T47D (cell line): ENCODE data around the gene MAPK8IP1.
"Not testable (repeated sequence)": the region's sequence is repeated elsewhere in the genome, so short reads cannot be mapped to it uniquely, and the experiment has no call there.

ENCODE experiments used
- DNase-seq, 2 experiments: peaks; one replicate each; pipeline versions ENCODE4 v3.0.0 to v3.0.0-alpha.2; 2011 to 2012; ENCODE audit warnings: low read depth in 1 of 2, low spot score in 1 of 2
- JUND ChIP-seq: IDR thresholded peaks from 2 replicates; pipeline ENCODE4 v1.6.1; 2012; ENCODE audit warnings: low read depth
- in situ Hi-C: cut with HindIII; loops from 2 replicates; pipeline ENCODE4 v1.10.0; 2016; ENCODE audit warnings: low sequenced_read_pairs, low pct_unique_long_range_greater_than_20kb

The MAPK8IP1 gene

DNA sequence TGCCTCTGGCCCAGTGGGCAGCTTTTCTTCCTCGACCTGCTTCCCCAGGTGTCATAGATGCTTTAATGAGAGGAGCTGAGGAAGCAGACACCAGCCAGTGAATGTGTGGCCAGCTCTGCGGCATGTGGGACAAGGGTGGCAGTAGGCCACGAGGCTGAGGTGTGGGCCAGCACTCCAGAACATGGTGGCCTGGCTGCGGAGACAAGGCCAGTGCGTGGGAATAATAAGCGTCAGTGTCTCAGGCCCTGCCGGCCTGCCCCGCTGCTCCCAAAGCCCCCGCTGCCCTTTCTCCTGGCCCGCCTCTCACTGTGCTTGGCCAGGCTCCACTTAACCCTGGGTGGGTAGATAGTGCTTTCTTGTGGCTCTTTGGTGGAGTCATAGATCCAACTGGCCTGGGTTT is 2.1 kb downstream of the MAPK8IP1 start:
- no peak for DNase-seq
- no peak for TF ChIP-seq JUND
- in situ Hi-C loops, result no loop called here

DNA sequence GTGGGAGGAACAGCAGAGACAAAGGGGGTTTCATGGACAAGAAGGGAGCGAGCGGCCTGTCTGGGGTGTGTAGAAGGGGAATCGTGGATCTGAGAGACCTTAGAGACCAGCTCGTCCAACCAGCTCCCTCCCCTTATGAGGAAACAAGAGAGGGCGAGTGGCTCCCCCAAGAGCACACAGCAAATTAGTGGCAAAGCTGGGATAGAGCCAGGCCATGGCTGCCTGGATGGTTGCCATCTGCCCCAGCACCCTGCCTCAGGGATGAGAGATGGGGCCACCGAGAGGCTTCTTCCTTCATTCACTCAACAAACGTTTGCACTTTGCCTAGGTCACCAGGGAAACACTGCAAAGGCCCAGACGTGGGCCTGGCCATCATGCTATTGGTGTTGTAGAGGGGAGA is 4.1 kb downstream of the MAPK8IP1 start:
- no peak for DNase-seq
- in situ Hi-C loops, result no loop called here
- no peak for TF ChIP-seq JUND

DNA sequence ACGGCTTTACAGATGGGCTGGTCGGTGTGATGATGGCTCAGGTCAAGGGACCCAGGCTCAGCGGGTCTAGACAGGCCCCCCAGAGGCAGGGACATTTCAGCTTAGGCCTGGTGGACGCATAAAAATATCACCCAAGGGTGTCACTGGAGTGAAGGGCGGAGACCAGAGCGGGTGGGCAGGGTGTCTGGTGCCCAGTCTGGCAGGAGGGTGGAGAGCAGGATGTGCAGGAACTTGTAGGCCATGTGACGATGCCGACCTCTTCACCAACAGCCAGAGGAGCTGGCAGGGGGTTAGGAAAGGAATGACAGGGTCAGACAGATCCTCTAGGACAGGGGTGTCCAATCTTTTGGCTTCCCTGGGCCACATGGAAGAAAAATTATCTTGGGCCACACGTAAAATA is 4.5 kb downstream of the MAPK8IP1 start:
- in situ Hi-C loops, result no loop called here
- no peak for TF ChIP-seq JUND

DNA sequence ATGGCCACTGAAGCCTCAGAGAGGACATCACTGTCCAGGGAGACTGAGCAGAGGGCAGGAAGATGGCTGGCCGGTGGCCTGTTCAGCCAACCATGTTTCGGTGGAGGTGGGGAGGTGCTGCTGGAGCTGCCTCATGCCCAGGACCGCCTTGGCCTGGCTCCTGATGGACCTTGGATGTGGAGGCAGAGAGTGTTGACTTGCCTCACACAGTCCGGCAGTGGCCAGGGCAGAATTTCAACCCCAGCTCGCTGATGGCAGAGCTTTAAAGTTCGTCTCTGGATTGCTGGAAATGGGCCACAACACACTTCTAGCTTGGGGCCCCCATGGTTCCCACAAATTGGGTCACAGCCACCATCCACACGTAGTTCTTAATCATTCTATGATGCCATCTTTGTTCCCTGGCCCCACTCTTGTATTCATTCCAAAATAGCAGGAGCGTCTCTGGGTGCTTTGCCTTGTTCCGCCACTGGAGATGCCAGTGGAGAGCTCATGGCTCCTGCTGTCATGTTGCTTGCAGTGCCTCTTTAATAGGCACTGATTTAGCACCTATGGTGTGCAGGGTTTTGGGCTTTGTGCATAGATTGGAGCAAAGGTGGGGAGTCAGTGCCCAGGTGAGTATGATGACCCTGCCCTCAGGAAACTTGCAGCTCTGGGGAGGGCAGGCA is 5.6 kb downstream of the MAPK8IP1 start:
- no peak for DNase-seq
- in situ Hi-C loops, result no loop called here
- no peak for TF ChIP-seq JUND

More for the DNA sequence above, 4.5 kb downstream of the MAPK8IP1 start:
- DNase-seq, result no peak

DNA sequence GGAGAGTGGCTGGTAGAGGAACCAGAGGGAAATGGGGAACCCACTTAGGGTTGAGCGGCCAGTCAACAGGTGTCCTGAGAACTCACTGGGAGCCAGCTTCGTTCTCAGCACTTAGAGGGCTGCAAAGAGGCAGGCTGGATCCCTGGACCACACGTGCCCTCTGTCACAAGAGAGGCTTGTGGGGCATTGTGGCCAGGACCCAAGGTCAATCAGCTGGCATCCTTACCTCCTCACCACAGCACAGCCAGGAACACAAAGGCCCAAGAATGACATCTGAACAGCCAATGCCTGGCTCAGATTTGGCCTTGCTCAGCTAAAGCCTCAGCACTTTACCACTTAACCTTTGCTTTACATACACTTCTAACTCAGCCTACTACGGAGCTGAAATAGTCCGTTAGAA is 7.4 kb downstream of the MAPK8IP1 start:
- in situ Hi-C loops, result no loop called here
- DNase-seq, result no peak
- no peak for TF ChIP-seq JUND

DNA sequence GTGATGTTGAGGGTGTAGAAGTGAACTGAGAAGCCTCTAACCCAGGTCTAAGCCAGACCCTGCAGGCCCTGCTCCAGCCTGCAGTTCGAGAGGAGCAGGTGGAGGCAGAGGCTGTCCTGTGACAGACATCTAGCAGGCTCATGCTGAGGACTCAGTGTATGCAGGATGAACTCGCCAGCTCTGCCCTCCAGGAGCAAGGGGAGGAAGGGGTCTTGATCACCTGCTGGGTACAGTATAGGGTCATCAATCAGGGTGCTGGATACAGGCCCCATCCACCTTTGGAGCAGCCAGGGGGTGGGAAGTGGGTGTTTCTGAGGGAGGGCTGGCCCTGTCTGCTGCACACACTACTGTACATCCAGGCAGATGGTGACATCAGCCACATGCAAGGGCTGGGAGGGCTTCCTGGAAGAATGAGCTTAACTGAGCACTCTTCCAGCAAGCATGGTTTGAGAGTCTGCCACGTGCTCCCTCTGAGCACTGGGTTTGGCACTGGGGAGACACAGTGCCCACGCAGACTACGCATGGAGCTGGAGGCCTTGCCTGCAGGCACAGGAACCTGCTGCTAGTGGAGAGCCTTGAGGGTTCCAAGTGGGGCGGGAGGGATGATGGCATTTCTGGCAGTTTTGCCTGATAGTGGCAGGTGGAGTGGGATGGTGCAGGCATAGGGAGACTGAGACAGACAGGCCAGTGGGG is 9.2 kb downstream of the MAPK8IP1 start:
- DNase-seq, result no peak
- TF ChIP-seq JUND, result no peak
- in situ Hi-C loops, result no loop called here

DNA sequence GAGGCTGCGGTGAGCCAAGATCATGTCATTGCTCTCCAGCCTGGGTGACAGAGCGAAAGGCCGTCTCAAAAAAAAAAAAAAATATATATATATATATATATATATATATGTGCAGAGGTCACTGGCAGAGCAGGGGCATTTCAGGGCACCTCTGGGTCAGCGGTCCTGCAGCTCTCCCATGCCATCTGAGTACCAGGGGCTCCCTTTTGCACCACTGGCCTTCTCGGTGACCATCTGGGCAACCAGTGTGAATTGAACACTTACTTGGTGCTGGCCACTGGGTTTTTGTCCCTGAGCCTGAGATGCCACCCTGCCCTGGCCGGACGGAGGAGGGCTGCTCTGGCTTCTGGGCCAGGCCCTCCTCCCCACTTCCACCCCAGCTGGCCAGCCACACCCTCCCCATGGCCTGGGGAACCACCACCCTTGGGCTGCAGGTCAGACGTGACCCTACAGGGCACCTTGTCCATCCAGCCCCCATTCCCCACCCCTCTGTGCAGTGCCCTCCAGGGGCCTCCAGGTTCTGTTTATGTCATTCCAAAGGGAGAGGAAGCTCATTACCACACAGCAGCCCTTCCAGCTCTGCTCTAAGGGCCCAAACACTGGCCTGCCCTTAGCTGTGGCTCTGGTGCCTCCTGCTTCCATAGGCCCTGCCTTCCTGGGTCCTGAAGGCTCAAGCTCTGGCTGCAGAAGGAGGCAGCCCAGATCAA is 10.3 kb downstream of the MAPK8IP1 start:
- in situ Hi-C loops, result no loop called here
- DNase-seq, result no peak
- TF ChIP-seq JUND, result no peak

DNA sequence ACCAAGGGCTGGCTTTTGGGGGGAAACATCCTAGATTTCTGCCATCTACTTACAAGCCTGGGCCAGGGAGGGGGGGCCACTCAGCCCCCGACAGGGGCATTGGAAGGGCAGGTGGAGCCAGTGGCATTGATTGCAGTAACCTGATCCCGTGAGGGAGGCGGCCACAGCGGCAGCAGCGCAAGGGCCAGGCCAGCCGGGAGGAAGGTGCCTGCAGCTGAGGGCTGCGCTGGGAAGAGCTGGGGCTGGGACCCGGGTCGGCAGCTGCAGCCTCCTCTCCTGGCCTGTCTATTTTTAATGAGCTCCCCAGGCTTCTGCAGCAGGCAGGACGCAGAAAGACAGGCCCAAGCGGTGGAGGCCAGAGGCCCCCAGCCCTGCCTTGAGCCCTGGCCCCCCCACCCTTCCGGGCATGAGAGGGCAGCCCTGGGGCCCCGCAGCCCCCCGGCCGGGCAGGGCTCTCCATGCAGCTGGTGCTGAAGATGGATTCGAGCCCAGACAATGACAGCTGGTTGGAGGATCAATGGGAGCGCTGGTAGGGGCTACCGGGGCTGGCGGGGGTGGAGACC is 11.1 kb downstream of the MAPK8IP1 start:
- TF ChIP-seq JUND, result no peak
- in situ Hi-C loops, result no loop called here
- DNase-seq, result peak in 1 of 2 experiments; percentile 39

DNA sequence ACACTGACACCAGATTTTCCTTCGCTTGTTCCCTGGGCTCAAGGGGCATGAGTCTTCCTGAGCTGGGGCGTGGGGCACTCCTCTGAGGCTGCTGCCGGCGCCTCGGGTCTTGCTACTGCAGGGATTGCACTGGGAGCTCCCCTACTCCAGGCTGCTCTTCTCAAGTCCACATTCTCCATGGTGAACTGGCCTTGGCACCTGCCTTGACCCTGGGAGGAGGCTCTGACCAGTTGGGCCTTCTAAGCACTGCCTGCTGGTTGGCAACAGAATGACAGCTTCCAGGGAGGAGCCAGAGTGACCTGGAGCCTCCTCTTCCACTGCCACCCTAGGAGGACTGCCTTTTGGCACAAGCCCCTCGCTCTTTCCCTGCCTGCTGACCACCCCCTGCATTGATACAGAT is 12.1 kb downstream of the MAPK8IP1 start:
- in situ Hi-C loops, result no loop called here
- peak in 1 of 2 experiments; percentile 51 for DNase-seq

DNA sequence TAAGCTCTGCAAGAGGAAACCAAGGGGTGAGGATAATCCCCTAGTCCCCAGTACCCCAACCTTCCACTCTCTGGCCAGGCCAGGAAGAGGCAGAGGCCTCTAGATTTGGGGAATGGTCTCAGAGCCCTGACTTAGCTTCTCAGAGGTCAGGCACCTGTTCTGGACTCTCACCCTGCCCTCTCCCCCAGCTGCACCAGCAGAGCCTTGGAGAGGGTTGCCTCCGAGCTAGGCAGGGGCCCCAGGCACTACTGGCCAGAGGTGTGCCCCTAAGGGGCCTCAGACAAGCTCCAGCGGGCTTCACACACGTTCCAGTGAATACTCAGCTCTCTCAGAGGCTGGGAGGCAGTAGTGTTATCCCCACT is 13.6 kb downstream of the MAPK8IP1 start:
- TF ChIP-seq JUND, result no peak
- in situ Hi-C loops, result no loop called here
- no peak for DNase-seq

More for the DNA sequence above, 12.1 kb downstream of the MAPK8IP1 start:
- no peak for TF ChIP-seq JUND

DNA sequence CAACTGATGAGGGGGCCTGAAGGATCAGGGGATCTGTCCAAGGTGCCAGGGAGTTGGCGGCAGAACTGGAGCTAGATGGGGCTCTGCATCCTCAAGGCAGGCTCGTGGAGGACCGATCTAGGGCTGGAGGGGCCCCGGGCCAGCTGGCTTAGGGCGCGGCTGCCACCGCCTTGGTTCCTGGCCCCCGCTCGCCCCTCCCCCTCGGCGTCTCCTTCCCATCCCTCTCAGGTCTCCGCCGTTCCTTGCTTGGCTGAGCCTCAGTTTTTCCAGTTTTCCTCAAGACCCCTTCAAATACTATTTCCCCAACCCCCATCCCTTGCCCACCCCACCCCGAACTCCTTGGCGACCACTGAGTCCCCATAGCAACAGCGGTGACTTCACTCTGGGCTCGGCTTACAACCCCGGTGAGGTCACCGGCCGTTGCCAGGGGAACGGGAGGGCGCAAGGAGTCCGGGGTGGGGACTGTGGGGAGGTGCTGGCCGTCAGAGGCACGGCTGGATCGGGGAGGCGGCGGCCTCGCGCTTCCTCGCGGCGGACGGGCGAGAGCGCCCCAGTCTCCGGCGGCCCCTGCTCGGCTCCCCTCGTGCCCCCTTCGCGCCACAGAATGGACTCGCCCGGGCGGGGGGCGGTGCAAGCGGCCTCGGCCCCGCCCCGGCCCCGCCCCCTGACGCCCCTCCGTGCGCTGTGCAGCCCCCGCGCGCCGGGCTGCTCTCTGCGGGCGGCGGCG is 14.2 kb downstream of the MAPK8IP1 start:
- no peak for TF ChIP-seq JUND
- peak; percentile 92 to 94 for DNase-seq
- in situ Hi-C loops, result no loop called here

DNA sequence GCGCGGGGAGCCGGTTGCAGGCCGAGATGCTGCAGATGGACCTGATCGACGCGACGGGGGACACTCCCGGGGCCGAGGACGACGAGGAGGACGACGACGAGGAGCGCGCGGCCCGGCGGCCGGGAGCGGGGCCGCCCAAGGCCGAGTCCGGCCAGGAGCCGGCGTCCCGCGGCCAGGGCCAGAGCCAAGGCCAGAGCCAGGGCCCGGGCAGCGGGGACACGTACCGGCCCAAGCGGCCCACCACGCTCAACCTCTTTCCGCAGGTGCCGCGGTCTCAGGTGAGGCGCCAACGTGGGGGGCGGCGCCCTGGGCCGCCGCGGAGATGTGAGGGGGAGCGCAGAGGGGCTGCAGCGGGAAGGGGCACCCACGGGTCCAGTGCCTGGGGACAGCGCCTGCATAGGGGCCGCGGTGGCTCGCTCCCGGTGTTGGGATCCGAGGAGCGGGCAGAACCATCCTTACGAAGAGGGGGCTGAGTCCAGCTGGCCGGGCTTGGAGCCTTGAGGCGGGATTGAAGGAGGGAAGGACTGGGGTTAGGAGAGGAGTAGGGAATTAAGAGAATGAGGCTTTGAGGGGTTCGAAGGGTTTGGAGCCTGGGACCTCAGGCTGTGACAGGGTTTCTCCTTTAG is 14.8 kb downstream of the MAPK8IP1 start:
- DNase-seq, in situ Hi-C loops: not testable (repeated sequence)
